Activated CD4-positive, alpha-beta T cell treated with anti-CD3 and anti-CD28 coated beads for 36 hours (primary cell): Measurements from ENCODE around the gene CSRP1. TPM values are rescaled to one million over a fixed set of nuclear protein-coding genes. Genes with fewer than 3 reads are reported as not detected.

ENCODE experiments used
- ATAC-seq: fragments of 200-7000 bp; cut with Tn5 transposase; one replicate; pipeline ENCODE4 v1.10.0; 2021; ENCODE audit warnings: mild to moderate bottlenecking, moderate library complexity
- CTCF ChIA-PET: fragments of 350-600 bp; sonication (Branson Sonifier 250); formaldehyde crosslinking; loops from one replicate; lab custom pipeline; 2021; ENCODE audit warnings: antibody characterized with exemption; lab: Charles Lee
- POLR2A ChIA-PET: fragments of 350-600 bp; sonication (Branson Sonifier 250); formaldehyde crosslinking; loops from one replicate; lab custom pipeline; 2021; ENCODE audit warnings: antibody characterized with exemption, inconsistent platforms; lab: Charles Lee
- DNase-seq: peaks from one replicate; pipeline ENCODE4 v3.0.0-alpha.2; 2020
- H3K27ac Mint-ChIP-seq: one replicate; pipeline ENCODE4 v1.8.0; 2021; ENCODE audit warnings: mixed read lengths
- H3K27me3 Mint-ChIP-seq: one replicate; pipeline ENCODE4 v1.8.0; 2021; ENCODE audit warnings: mixed read lengths
- H3K36me3 Mint-ChIP-seq: one replicate; pipeline ENCODE4 v1.8.0; 2021; ENCODE audit warnings: low read depth, mixed read lengths
- H3K4me1 Mint-ChIP-seq: one replicate; pipeline ENCODE4 v1.8.0; 2021; ENCODE audit warnings: mixed read lengths
- H3K4me3 Mint-ChIP-seq: one replicate; pipeline ENCODE4 v1.8.0; 2021; ENCODE audit warnings: mild to moderate bottlenecking, moderate library complexity, mixed read lengths
- H3K9me3 Mint-ChIP-seq: one replicate; pipeline ENCODE4 v1.8.0; 2021; ENCODE audit warnings: low read depth, mixed read lengths
- intact Hi-C, 2 experiments: fragments of 100-400 bp; cut with DNase I in 1 of 2; cut with micrococcal nuclease in 1 of 2; formaldehyde crosslinking; loops; one replicate each; pipeline versions ENCODE4 v1.14.2 to v1.15.1; 2022 to 2024; cut with DNase I, micrococcal nuclease
- total RNA-seq, 2 experiments: library from RNA; stranded (reverse); gene quantifications; one replicate each; pipeline ENCODE4 v1.2.3, GENCODE V29; 2021

CSRP1 gene
- total RNA-seq, 2 experiments from 2014 or later: 49.2 to 50.7 TPM

DNA sequence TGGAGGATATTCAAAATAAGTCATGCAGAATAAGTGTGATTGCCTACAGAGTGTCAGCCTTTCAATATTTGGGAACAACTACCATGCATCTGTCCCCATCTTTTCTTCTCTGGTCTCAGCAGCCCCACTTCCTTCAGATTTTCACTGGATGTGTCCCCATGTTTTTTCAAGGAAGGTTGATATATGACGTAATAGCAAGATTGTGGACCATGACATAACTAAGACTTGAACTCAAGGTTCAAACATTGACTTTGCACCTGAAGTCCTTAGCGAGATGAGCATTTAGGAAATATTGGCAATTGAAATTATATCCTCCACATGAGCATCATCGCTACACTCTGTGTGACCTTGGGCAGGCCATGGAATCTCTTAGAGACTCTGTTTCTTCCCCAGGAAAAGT, 37.8 kb upstream of the CSRP1 start:
- ChIA-PET CTCF (interaction anchor here (0.6 to 1.1 kb wide), 4 partner anchors 15 to 418 kb away, joined by 3 to 5 read pairs (median 4); no protein-coding TSS in a partner anchor), POLR2A (no interaction called here)
- DNase-seq (no peak), ATAC-seq (no peak)
- Mint-ChIP-seq H3K27ac (no peak overlapping the region), H3K27me3 (peaks cover 27% of the 10 kb centered on the region), H3K4me1 (peaks cover 3% of the 10 kb centered on the region), H3K4me3 (no peak overlapping the region), H3K36me3 (no peaks in the 10 kb centered on the region), H3K9me3 (no peaks in the 10 kb centered on the region)
- intact Hi-C loops: no loop called here

DNA sequence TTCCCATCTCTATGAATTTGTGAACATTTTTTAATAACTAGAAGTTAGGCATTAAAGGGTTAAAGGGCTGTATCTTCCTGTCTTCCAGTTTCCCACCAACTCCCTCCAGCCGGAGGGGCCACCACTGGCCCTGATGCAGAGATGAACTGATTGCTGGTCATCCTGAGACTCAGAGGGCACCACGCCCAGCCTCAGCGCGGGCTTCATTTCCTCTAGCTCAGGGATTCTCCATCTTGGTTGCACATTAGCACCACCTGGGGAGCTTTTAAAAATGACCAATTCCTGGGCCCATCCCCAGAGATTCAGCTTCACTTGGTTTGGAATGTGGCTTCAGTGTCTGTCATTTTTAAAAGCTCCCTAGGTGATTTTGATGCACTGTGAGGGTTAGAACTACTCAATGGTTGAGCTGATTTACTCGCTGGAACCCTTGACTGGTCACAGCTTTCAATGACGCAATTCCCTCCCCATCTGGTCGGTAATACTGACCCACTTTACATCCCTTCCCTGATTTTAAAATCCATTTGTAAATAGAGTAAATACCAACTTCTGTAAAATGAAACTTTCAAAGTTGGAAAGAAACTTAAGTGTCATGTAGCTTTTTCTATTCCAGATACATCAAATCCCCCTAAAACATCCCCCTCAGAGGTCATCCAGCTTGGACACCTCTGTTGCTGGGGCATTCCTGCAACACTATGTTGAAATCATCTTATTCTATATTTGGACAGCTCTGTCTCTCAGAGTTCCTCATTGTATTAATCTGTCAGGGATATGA, 37.1 kb upstream of the CSRP1 start:
- ATAC-seq: no peak
- CTCF ChIA-PET: interaction anchor here (0.6 to 1.1 kb wide), 6 partner anchors 15 to 419 kb away, joined by 3 to 7 read pairs (median 4); no protein-coding TSS in a partner anchor

DNA sequence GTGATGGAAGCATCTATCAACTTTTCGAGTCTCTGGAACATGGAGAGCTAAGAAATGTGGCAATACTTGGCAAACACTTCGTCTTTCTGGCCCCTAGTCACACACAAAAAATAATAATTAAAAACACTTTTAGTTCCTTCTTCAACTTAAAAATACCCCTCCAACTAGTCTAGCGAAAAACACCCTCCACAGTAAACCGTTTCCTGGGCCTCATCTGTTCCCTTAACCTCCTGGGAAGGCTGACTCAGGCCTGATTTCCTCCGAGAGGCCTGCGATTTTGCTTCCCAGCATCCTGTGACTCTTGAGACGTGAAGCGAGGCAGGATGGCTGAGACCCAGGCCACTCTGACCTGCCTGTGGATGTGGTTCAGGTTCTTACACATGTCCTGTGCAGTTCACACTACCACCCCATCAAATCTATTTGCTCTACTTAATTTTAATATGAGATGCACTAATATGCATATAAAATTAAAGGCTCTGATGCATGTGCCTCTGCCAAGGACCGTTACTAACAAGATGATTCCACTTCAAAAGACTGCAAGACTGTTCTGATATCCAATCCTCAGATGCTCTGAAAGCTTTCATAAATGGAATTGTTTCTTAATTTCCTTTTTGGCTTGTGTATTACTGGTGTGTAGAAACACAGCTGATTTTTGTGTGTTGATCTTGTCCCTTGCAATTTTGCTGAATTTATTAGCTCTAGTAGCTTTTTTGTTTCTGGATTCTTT, 35.5 kb upstream of the CSRP1 start:
- ChIA-PET CTCF (interaction anchor here (1.1 kb wide), 2 partner anchors 17 to 60 kb away, joined by 3 to 4 read pairs; no protein-coding TSS in a partner anchor), POLR2A (interaction anchor here (0.6 kb wide), 1 partner anchor 343 kb away, joined by 3 read pairs; no protein-coding TSS in a partner anchor)
- intact Hi-C loops: no loop called here
- H3K4me3 Mint-ChIP-seq: no peak overlapping the region
- H3K36me3 Mint-ChIP-seq: no peaks in the 10 kb centered on the region
- ATAC-seq: no peak
- H3K27ac Mint-ChIP-seq: no peak overlapping the region
- peaks cover 10% of the 10 kb centered on the region for H3K4me1 Mint-ChIP-seq
- DNase-seq: no peak
- H3K27me3 Mint-ChIP-seq: peaks cover 44% of the 10 kb centered on the region
- no peaks in the 10 kb centered on the region for H3K9me3 Mint-ChIP-seq

More for the DNA sequence above, 37.1 kb upstream of the CSRP1 start:
- DNase-seq: no peak
- peaks cover 31% of the 10 kb centered on the region for H3K27me3 Mint-ChIP-seq
- intact Hi-C loops: no loop called here
- H3K27ac Mint-ChIP-seq: no peak overlapping the region
- H3K9me3 Mint-ChIP-seq: no peaks in the 10 kb centered on the region
- POLR2A ChIA-PET: no interaction called here
- peaks cover 7% of the 10 kb centered on the region for H3K4me1 Mint-ChIP-seq
- H3K4me3 Mint-ChIP-seq: no peak overlapping the region
- no peaks in the 10 kb centered on the region for H3K36me3 Mint-ChIP-seq

DNA sequence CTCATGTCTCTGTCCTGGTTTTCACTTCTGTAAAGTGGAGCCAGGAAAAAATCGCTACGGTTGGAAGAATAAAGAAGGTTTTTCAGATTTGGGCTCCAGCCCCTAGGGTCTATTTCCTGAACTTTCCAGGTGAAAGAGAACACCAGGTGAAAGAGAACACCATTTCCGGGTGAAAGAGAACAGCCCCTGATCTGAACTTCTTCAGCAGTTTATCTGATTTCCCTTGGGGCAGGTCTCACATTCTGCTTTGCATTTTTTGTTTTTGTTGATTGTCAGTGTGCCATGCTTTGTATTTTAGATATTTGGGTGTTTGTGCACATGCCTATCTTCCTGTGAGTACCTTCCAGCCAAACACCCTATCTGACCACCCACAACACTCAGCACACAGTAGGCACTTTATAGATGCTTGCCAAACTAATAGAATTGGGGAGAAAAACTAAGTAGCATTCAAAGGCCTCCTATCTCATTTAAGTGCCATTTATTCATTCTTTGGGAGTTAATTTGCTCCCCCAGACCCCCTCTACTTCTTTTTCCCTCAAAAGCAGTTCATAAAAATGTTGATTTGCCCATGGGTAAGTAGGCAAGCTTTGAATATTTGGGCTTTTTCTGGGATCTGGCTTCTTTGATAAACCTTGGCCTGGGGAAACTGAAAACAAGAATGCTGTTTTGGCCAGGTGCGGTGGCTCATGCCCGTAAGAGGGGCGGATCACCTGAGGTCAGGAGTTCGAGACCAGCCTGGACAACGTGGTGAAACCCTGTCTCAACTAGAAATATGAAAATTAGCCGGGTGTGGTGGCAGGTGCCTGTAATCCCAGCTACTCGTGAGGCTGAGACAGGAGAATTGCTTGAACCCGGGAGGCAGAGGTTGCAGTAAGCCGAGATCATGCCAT, 34.2 kb upstream of the CSRP1 start:
- peaks cover 58% of the 10 kb centered on the region for H3K27me3 Mint-ChIP-seq
- peaks cover 10% of the 10 kb centered on the region for H3K4me1 Mint-ChIP-seq
- no peak overlapping the region for H3K4me3 Mint-ChIP-seq
- H3K27ac Mint-ChIP-seq: no peak overlapping the region
- H3K36me3 Mint-ChIP-seq: no peaks in the 10 kb centered on the region
- H3K9me3 Mint-ChIP-seq: no peaks in the 10 kb centered on the region
- ChIA-PET CTCF (interaction anchor here (1.3 to 1.4 kb wide), 2 partner anchors 28 to 29 kb away, joined by 4 to 5 read pairs; no protein-coding TSS in a partner anchor), POLR2A (no interaction called here)
- intact Hi-C loops: no loop called here
- no peak for ATAC-seq
- no peak for DNase-seq

DNA sequence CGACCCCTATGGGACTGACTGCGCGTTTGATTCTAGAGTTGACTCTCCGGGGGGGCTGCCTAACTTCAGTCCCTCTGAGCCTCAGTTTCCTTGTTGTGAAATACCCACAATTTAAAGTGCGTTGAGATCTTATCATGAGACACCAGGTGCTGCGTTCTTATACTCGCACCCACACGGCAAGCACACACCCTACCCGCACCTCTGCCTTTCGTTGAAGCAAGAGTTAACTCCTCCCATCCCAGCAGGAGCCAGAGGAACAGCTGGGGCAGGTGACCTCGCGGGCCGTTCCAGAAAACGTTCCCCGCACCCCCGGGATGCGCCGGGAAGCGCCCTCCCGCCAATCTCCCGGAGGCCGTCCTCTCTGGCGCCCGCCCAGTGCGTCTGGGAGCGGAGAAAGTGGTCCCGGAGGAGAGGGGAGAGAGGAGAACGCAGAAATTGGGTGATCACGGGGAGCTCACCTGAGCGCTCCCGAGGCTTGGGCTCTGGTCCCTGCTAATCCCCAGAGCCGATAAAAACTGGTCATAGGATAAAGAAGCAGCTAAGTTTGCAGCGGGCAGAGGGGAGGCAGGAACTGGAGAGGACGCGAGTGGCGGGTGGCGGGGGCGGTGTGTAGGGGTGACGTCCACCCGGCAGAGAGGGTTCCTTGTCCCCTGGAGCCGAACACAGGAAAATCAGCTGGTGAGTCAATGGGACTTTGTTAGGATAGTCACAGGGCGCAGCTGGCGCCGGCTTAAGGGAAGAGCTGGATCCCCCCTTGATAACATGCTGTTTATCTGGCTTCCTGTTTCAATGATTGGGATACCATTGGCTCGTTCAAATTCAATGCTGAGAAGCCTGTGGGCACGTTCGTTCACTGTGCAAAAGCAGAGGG, 32.9 kb upstream of the CSRP1 start:
- Mint-ChIP-seq H3K27me3 (peaks cover 62% of the 10 kb centered on the region), H3K4me1 (peaks cover 13% of the 10 kb centered on the region), H3K27ac (no peak overlapping the region), H3K9me3 (no peaks in the 10 kb centered on the region), H3K36me3 (no peaks in the 10 kb centered on the region), H3K4me3 (peak overlapping the region; percentile 55)
- intact Hi-C loops: no loop called here
- ChIA-PET POLR2A (no interaction called here), CTCF (interaction anchor here (0.5 to 1.4 kb wide), 6 partner anchors 18 to 309 kb away, joined by 3 to 5 read pairs (median 4); no protein-coding TSS in a partner anchor)
- DNase-seq (peak; percentile 20), ATAC-seq (peak; percentile 31)

DNA sequence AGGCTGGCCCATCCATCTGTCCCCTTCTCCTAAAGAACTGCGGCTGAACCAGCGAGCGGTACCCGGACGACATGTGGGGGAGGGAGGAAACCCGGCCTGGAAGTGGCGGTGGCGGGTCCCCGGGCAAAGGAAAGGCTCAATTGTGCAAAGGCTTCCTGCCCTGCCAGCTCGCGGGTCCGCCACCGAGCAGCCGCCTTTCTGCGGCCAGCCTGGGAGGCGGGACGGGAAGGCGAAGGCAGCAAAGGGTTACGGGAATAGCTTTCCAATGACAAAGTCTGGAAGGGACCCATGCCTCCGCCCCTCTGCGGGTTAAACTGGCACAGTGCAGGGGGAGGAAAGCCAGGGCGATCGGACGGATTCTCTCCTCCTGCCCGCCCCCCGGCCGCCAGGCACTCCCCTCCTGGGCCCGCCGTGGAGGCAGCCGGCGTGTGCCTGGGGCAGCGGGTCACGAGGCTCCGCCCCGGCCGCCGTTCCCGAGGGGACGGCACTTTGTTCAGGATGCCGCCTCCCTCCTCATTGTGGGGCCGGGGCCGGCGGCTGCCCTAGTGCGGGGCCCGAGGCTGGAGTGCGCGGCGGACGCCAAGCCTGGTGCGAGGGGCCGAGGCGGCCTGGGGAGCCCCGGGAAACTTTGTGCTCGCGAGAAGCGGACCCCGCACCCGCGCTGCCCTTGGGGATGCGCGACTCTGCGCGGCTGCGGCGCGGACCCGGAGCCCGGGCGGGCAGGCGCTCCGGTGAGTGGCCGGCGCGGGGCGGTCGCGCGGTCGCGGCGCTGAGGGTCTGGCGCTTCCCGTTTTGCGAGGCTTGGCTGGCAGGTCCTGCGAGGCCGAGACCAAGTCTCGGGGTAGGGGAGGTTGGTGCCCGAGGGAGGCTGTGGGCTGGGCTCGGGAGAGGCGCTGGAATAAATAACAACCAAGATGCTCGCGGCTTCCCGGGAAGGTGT, 32.0 kb upstream of the CSRP1 start, which contains the start of gene NAV1:
TSS of gene NAV1 (plus strand) at position 516 of the 940 bp plus-strand sequence. CDS start 83,758 bp downstream, outside the sequence.
- peaks cover 15% of the 10 kb centered on the region for H3K4me1 Mint-ChIP-seq
- DNase-seq: peak; percentile 15
- peaks cover 62% of the 10 kb centered on the region for H3K27me3 Mint-ChIP-seq
- H3K9me3 Mint-ChIP-seq: no peaks in the 10 kb centered on the region
- intact Hi-C loops: no loop called here
- POLR2A ChIA-PET: no interaction called here
- H3K27ac Mint-ChIP-seq: no peak within 1 kb of the TSS
- peak within 1 kb of the TSS; percentile 55 for H3K4me3 Mint-ChIP-seq
- H3K36me3 Mint-ChIP-seq: no peaks in the 10 kb centered on the region
- CTCF ChIA-PET: interaction anchor here (0.7 to 4.5 kb wide), 3 partner anchors 21 to 47 kb away, joined by 3 to 21 read pairs (median 7); no protein-coding TSS in a partner anchor
- ATAC-seq: peak; percentile 27

GRCh38 chr1:201537891-201538611, 31.1 kb upstream of the CSRP1 start:
- H3K36me3 Mint-ChIP-seq: no peaks in the 10 kb centered on the region
- no peak overlapping the region for H3K27ac Mint-ChIP-seq
- ChIA-PET POLR2A (no interaction called here), CTCF (interaction anchor here (1.2 to 4.5 kb wide), 2 partner anchors 22 to 24 kb away, joined by 7 to 21 read pairs; no protein-coding TSS in a partner anchor)
- ATAC-seq: no peak
- peak overlapping the region; percentile 47 for H3K4me3 Mint-ChIP-seq
- DNase-seq: no peak
- H3K27me3 Mint-ChIP-seq: peaks cover 61% of the 10 kb centered on the region
- peaks cover 15% of the 10 kb centered on the region for H3K4me1 Mint-ChIP-seq
- intact Hi-C loops: no loop called here
- H3K9me3 Mint-ChIP-seq: no peaks in the 10 kb centered on the region

GRCh38 chr1:201537467-201537866, 30.5 kb upstream of the CSRP1 start:
- Mint-ChIP-seq H3K4me1 (peaks cover 15% of the 10 kb centered on the region), H3K27me3 (peaks cover 58% of the 10 kb centered on the region), H3K9me3 (no peaks in the 10 kb centered on the region), H3K36me3 (no peaks in the 10 kb centered on the region), H3K4me3 (no peak overlapping the region), H3K27ac (no peak overlapping the region)
- POLR2A ChIA-PET: no interaction called here
- CTCF ChIA-PET: interaction anchor here (0.6 to 4.5 kb wide), 2 partner anchors 24 to 102 kb away, joined by 3 to 21 read pairs; no protein-coding TSS in a partner anchor
- intact Hi-C loops: no loop called here
- DNase-seq (no peak), ATAC-seq (no peak)

- H3K4me3 Mint-ChIP-seq: no peak overlapping the region
- CTCF ChIA-PET: interaction anchor here (0.6 to 4.5 kb wide), 2 partner anchors 23 to 102 kb away, joined by 3 to 21 read pairs; no protein-coding TSS in a partner anchor
- H3K4me1 Mint-ChIP-seq: peaks cover 15% of the 10 kb centered on the region
Measured at GRCh38 chr1:201537028-201537427, 30.1 kb upstream of the CSRP1 start.

More at GRCh38 chr1:201537028-201537427, 30.1 kb upstream of the CSRP1 start:
- POLR2A ChIA-PET: no interaction called here
- H3K27ac Mint-ChIP-seq: no peak overlapping the region
- H3K36me3 Mint-ChIP-seq: no peaks in the 10 kb centered on the region
- no peaks in the 10 kb centered on the region for H3K9me3 Mint-ChIP-seq
- DNase-seq (no peak), ATAC-seq (no peak)
- peaks cover 54% of the 10 kb centered on the region for H3K27me3 Mint-ChIP-seq
- intact Hi-C loops: no loop called here
